Measurements from ENCODE around the gene PACSIN2. TPM values are rescaled to one million over a fixed set of nuclear protein-coding genes. Genes with fewer than 3 reads are reported as not detected.

PACSIN2 gene
- total RNA-seq, 1 donor from 2014 or later, result 56.6 TPM

- TF ChIP-seq CTCF (IDR thresholded peaks at IDR 0.05; ENCODE audit: unreplicated experiment), result no peak
- Mint-ChIP-seq H3K27ac (no peak overlapping the region), H3K4me3 (peak overlapping the region; percentile 48), H3K36me3 (no peaks in the 10 kb centered on the region), H3K27me3 (ENCODE audit: low read depth) (no peaks in the 10 kb centered on the region), H3K9me3 (no peaks in the 10 kb centered on the region), H3K4me1 (peaks cover 7% of the 10 kb centered on the region)
- DNase-seq (ENCODE audit: low spot score in 2 of 2, unreplicated experiment in 2 of 2), result no peak
These were observed 159.7 kb downstream of the PACSIN2 start for GRCh38 chr22:42855211-42855610.

- TF ChIP-seq CTCF (IDR thresholded peaks at IDR 0.05; ENCODE audit: unreplicated experiment), result no peak
- no peaks in the 10 kb centered on the region for H3K9me3 Mint-ChIP-seq
- no peak overlapping the region for H3K27ac Mint-ChIP-seq
- no peak for DNase-seq (ENCODE audit: low spot score in 2 of 2, unreplicated experiment in 2 of 2)
- H3K27me3 Mint-ChIP-seq (ENCODE audit: low read depth), result no peaks in the 10 kb centered on the region
- peaks cover 20% of the 10 kb centered on the region for H3K36me3 Mint-ChIP-seq
- H3K4me1 Mint-ChIP-seq, result no peaks in the 10 kb centered on the region
- H3K4me3 Mint-ChIP-seq, result no peak overlapping the region
These were observed 165.9 kb downstream of the PACSIN2 start for GRCh38 chr22:42848941-42849550.

- no peaks in the 10 kb centered on the region for H3K27me3 Mint-ChIP-seq (ENCODE audit: low read depth)
- no peak for TF ChIP-seq CTCF (IDR thresholded peaks at IDR 0.05; ENCODE audit: unreplicated experiment)
- H3K4me3 Mint-ChIP-seq, result no peak overlapping the region
- peaks cover 28% of the 10 kb centered on the region for H3K36me3 Mint-ChIP-seq
- no peak for DNase-seq (ENCODE audit: low spot score in 2 of 2, unreplicated experiment in 2 of 2)
- no peaks in the 10 kb centered on the region for H3K9me3 Mint-ChIP-seq
- H3K4me1 Mint-ChIP-seq, result no peaks in the 10 kb centered on the region
- H3K27ac Mint-ChIP-seq, result no peak overlapping the region
These were observed 167.8 kb downstream of the PACSIN2 start for GRCh38 chr22:42847110-42847509.

- DNase-seq (ENCODE audit: low spot score in 2 of 2, unreplicated experiment in 2 of 2), result no peak
- TF ChIP-seq CTCF (IDR thresholded peaks at IDR 0.05; ENCODE audit: unreplicated experiment), result no peak
- Mint-ChIP-seq H3K27me3 (ENCODE audit: low read depth) (no peaks in the 10 kb centered on the region), H3K4me3 (no peak overlapping the region), H3K4me1 (no peaks in the 10 kb centered on the region), H3K27ac (no peak overlapping the region), H3K9me3 (no peaks in the 10 kb centered on the region), H3K36me3 (peaks cover 41% of the 10 kb centered on the region)
These were observed 170.2 kb downstream of the PACSIN2 start for GRCh38 chr22:42844756-42845155.

GRCh38 chr22:42842658-42843370 is 172.1 kb downstream of the PACSIN2 start:
- TF ChIP-seq CTCF (IDR thresholded peaks at IDR 0.05; ENCODE audit: unreplicated experiment), result no peak
- Mint-ChIP-seq H3K4me1 (no peaks in the 10 kb centered on the region), H3K27ac (no peak overlapping the region), H3K36me3 (peaks cover 42% of the 10 kb centered on the region), H3K4me3 (no peak overlapping the region), H3K27me3 (ENCODE audit: low read depth) (no peaks in the 10 kb centered on the region), H3K9me3 (no peaks in the 10 kb centered on the region)
- DNase-seq (ENCODE audit: low spot score in 2 of 2, unreplicated experiment in 2 of 2), result no peak

All from mesothelial cell of epicardium (in vitro differentiated cells).